Chondrocyte (in vitro differentiated cells): ENCODE data around the gene ANKMY1. TPM values are rescaled to one million over a fixed set of nuclear protein-coding genes. Genes with fewer than 3 reads are reported as not detected.

Source experiments
- DNase-seq: peaks from one replicate; pipeline ENCODE4 v3.0.0; 2021; ENCODE audit warnings: mixed read lengths, low spot score
- H3K27ac Mint-ChIP-seq: one replicate; pipeline ENCODE4 v1.8.0; 2021; ENCODE audit warnings: mild to moderate bottlenecking, moderate library complexity, mixed read lengths; ENCODE audit not compliant: unreplicated experiment
- H3K27me3 Mint-ChIP-seq: 2 replicates; pipeline ENCODE4 v1.8.0; 2021; ENCODE audit warnings: low read depth, mixed read lengths
- H3K36me3 Mint-ChIP-seq: 2 replicates; pipeline ENCODE4 v1.8.0; 2021; ENCODE audit warnings: low read depth, mixed read lengths
- H3K4me1 Mint-ChIP-seq: 2 replicates; pipeline ENCODE4 v1.8.0; 2021; ENCODE audit warnings: low read depth, mild to moderate bottlenecking, mixed read lengths
- H3K4me3 Mint-ChIP-seq: one replicate; pipeline ENCODE4 v1.8.0; 2021; ENCODE audit warnings: mild to moderate bottlenecking, moderate library complexity, mixed read lengths; ENCODE audit not compliant: unreplicated experiment
- H3K9me3 Mint-ChIP-seq: 2 replicates; pipeline ENCODE4 v1.8.0; 2021; ENCODE audit warnings: low read depth, mixed read lengths
- total RNA-seq: library from RNA; stranded (reverse); gene quantifications from 3 replicates; pipeline ENCODE4 v1.2.1, GENCODE V29; 2021
- TF ChIP-seq, protein P1 (sequence below): fragments of 200-600 bp; sonication (generic); IDR thresholded peaks from 2 replicates; pipeline ENCODE4 v1.5.0; 2021; ENCODE audit warnings: antibody characterized with exemption, mild to moderate bottlenecking, moderate library complexity

The ANKMY1 gene
- total RNA-seq, 1 donor from 2014 or later: 10.8 TPM

DNA sequence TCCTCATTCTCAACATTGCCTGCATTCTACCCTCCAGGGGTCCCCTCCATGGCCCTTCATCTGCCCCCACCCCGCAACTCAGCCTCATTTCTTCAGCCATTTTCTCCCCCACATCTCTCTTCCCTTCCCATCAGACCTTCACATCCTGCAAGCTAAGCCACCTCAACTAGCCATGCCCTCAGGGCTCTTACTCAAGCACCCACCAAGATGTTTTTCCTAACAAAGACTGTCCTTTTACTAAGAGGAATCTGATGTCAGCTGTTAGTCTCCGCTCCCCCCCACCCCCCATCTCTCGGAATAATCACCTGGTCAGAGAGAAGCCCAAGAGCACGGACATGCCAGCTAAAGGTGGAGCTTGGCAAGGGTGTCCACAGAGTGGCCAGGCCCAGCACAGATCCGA is 24.0 kb upstream of the ANKMY1 start:
- no peak for DNase-seq
- Mint-ChIP-seq H3K9me3 (no peaks in the 10 kb centered on the region), H3K4me3 (no peak overlapping the region), H3K4me1 (peaks cover 45% of the 10 kb centered on the region), H3K27me3 (no peaks in the 10 kb centered on the region), H3K27ac (no peak overlapping the region), H3K36me3 (peaks cover 4% of the 10 kb centered on the region)
- TF ChIP-seq, protein P1, sequence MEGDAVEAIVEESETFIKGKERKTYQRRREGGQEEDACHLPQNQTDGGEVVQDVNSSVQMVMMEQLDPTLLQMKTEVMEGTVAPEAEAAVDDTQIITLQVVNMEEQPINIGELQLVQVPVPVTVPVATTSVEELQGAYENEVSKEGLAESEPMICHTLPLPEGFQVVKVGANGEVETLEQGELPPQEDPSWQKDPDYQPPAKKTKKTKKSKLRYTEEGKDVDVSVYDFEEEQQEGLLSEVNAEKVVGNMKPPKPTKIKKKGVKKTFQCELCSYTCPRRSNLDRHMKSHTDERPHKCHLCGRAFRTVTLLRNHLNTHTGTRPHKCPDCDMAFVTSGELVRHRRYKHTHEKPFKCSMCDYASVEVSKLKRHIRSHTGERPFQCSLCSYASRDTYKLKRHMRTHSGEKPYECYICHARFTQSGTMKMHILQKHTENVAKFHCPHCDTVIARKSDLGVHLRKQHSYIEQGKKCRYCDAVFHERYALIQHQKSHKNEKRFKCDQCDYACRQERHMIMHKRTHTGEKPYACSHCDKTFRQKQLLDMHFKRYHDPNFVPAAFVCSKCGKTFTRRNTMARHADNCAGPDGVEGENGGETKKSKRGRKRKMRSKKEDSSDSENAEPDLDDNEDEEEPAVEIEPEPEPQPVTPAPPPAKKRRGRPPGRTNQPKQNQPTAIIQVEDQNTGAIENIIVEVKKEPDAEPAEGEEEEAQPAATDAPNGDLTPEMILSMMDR: no peak

DNA sequence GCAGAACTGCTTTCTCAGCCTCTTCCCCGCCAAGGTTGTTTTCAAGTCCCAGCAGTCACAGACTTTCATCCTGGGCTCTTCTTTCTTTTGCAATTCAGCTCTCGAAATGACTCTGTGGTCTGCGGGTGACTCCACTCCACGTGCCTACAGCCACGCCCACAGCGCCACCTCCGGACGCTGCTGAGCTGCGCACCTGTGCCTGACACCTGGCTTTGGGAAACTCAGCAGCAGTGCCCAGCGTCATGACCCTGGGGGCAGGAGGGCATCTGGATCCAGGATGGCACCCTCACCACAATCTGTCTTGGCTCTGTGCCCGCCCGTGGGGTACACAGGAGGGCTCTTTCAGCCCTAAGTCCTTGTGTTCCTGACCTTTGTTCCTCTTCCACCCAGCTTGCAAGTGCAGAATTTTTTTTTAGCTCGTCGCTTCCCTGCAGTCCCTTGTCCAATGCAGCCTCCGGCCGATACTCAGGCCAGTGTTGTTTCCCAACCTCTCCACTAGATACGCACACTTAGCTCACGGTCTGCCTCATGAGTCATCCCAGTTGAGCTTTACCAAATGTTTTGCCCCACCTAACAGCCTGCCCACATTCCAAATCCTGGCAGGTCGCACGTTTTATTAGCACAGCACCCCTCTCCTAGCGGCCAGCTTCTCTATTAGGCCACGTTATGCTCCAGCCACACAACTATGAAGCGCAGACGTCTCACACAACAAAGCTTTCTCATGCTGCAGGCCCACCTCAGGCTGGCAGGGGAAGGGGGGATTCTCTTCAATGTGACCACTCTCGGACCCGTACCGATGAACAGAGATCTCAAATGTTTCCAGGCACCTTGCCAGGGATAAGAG is 22.2 kb upstream of the ANKMY1 start:
- DNase-seq: no peak
- Mint-ChIP-seq H3K4me3 (no peak overlapping the region), H3K27me3 (no peaks in the 10 kb centered on the region), H3K36me3 (peaks cover 5% of the 10 kb centered on the region), H3K27ac (peak overlapping the region; percentile 95), H3K4me1 (peaks cover 35% of the 10 kb centered on the region), H3K9me3 (no peaks in the 10 kb centered on the region)
- TF ChIP-seq, protein P1: peak; percentile 24

DNA sequence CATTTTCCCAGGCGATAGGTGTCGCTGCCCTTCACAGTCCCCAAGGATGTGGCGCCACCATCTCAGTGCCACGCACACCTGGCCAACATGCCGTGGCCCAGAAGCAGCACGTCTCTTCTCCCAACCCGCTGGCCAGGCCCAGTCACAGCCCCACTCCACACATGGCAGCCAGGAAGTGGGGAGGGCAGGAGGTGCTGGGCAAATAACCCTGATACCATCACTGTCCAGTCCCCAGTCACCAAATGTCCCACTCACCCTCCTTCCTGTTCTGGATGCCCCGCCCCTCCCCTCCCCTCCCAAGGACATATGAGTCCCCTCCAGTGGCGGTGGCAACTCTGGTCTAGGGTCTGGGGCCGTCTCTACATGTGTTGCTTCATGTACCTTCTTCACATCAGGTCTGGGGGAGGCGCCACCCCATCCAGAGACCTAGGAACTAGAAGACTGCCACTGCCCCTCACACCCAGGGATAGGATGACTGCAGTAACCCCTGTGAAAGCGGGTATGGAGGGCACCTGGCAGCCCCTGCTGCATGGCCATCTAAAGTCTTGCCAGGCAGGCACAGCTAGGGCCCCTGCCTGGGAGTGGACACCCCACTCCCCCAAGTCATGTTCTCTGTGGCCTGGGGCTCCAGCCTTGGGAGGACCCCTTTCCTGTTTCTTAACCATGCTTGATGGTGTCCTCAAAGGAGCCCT is 21.4 kb upstream of the ANKMY1 start:
- TF ChIP-seq, protein P1: no peak
- Mint-ChIP-seq H3K36me3 (peaks cover 5% of the 10 kb centered on the region), H3K4me3 (no peak overlapping the region), H3K4me1 (peaks cover 28% of the 10 kb centered on the region), H3K27me3 (no peaks in the 10 kb centered on the region), H3K9me3 (no peaks in the 10 kb centered on the region), H3K27ac (peak overlapping the region; percentile 95)
- DNase-seq: no peak

DNA sequence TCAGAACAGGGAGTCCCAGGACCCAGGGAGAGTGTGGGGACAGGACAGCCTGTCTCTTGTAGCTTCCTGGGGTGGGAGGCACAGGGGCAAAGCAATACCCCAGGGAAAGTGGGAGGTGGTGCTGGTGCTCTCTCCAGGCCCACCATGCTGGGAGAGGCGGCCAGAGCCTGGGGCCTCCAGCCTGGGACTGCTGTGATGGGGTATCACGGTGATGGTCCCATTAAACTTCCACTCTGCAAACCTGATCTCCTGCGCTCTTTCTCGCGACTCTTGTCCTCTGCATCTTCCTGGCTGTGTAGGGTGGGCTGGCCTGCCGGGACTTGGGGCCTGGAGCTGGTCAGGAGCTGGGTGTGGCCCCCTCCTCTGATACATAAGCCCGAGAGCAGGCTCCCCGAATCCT is 20.7 kb upstream of the ANKMY1 start:
- Mint-ChIP-seq H3K27ac (no peak overlapping the region), H3K36me3 (peaks cover 5% of the 10 kb centered on the region), H3K9me3 (no peaks in the 10 kb centered on the region), H3K4me3 (no peak overlapping the region), H3K4me1 (peaks cover 24% of the 10 kb centered on the region), H3K27me3 (no peaks in the 10 kb centered on the region)
- DNase-seq: no peak
- TF ChIP-seq, protein P1: no peak

DNA sequence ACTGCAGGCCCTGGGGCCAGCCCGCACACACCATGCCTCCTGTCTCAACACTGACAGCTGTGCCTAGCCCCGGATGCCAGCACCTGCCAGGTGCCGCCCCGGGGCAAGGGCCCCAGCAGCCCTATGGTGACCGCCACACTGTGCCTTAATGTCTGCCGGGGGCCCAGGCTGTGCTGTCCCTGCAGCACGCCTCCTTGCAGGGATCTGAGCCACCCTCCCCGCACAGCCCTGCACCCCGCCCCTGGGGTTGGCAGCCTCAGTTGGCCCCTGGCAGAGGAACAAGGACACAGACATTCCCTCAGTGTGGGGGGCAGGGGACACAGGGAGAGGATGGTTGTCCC is 20.3 kb upstream of the ANKMY1 start:
- Mint-ChIP-seq H3K4me1 (peaks cover 20% of the 10 kb centered on the region), H3K9me3 (no peaks in the 10 kb centered on the region), H3K36me3 (peaks cover 5% of the 10 kb centered on the region), H3K4me3 (no peak overlapping the region), H3K27me3 (no peaks in the 10 kb centered on the region), H3K27ac (no peak overlapping the region)
- no peak for DNase-seq
- TF ChIP-seq, protein P1: no peak
